K562 (cell line): ENCODE measurements around the gene CWF19L1. TPM values are rescaled to one million over a fixed set of nuclear protein-coding genes. Genes with fewer than 3 reads are reported as not detected.

Experiments
- AFF1 ChIP-seq, 2 experiments: fragments of 450-650 bp; IDR thresholded peaks; 2 replicates each; pipeline ENCODE4 v1.6.1; 2018; ENCODE audit warnings: mild to moderate bottlenecking in 2 of 2, low read depth in 1 of 2; ENCODE audit not compliant: partially characterized antibody in 2 of 2
- ARID4B ChIP-seq: sonication (generic); formaldehyde crosslinking; IDR thresholded peaks from 2 replicates; pipeline ENCODE4 v1.8.0; 2022; ENCODE audit warnings: mild to moderate bottlenecking, missing genetic modification reagents
- BDP1 ChIP-seq: IDR thresholded peaks from 3 replicates; pipeline ENCODE4 v1.6.1; 2011; ENCODE audit not compliant: insufficient read length, insufficient read depth
- HDAC1 ChIP-seq, 2 experiments: fragments of 450-650 bp; IDR thresholded peaks; 2 replicates each; pipeline ENCODE4 v1.6.1; 2016 to 2017; ENCODE audit warnings: inconsistent platforms in 1 of 2, mild to moderate bottlenecking in 1 of 2, moderate library complexity in 1 of 2
- MLLT1 ChIP-seq, 2 experiments: fragments of 450-650 bp; IDR thresholded peaks; 2 replicates each; pipeline ENCODE4 v1.6.1; 2016
- PHF8 ChIP-seq: fragments of 200-600 bp; sonication (generic); IDR thresholded peaks from 2 replicates; pipeline ENCODE4 v1.6.1; 2012; ENCODE audit warnings: mixed run types, mild to moderate bottlenecking, inconsistent platforms, low read length, moderate library complexity, borderline replicate concordance
- POLR2H ChIP-seq: IDR thresholded peaks from 2 replicates; pipeline ENCODE4 v1.6.1; 2016; ENCODE audit warnings: missing genetic modification characterization, low read depth, mild to moderate bottlenecking, control low read depth, missing compliant biosample characterization, moderate library complexity
- SFPQ ChIP-seq: fragments of 200-400 bp; formaldehyde crosslinking; IDR thresholded peaks from 2 replicates; pipeline ENCODE4 v1.6.1; 2017; ENCODE audit warnings: mild to moderate bottlenecking, low read depth, low read length, moderate library complexity
- TEAD4 ChIP-seq, 2 experiments: sonication (generic) in 1 of 2; formaldehyde crosslinking in 1 of 2; IDR thresholded peaks; 2 replicates each; pipeline versions ENCODE4 v1.6.1 to v1.8.0; 2012 to 2022; ENCODE audit warnings: borderline replicate concordance in 1 of 2, inconsistent platforms in 1 of 2, low read length in 1 of 2, mild to moderate bottlenecking in 1 of 2, missing genetic modification reagents in 1 of 2
- ZFX ChIP-seq: sonication (generic); formaldehyde crosslinking; IDR thresholded peaks from 2 replicates; pipeline ENCODE4 v1.8.0; 2022; ENCODE audit warnings: mild to moderate bottlenecking, missing genetic modification reagents, moderate library complexity
- polyA plus RNA-seq, 8 experiments: library from polyadenylated mRNA; depleted of rRNA in 4 of 8; stranded (reverse) in 5 of 8; unstranded in 3 of 8; fragments of >200 nt; fragmentation: Nextera tagmentation in 2 of 8; fragmentation: Illumina TruSeq in 1 of 8; extraction: Ambion mirVana in 2 of 8; extraction: Trizol in 1 of 8; gene quantifications; 2 replicates each; pipeline versions ENCODE4 v1.2.1 to v1.2.3, GENCODE V29; 2011 to 2014; ENCODE audit warnings: inconsistent platforms in 1 of 8, missing spikeins in 1 of 8
- total RNA-seq, 7 experiments: library from RNA; depleted of rRNA in 6 of 7; stranded (reverse); fragments of >200 nt in 6 of 7; fragmentation: Illumina TruSeq in 2 of 7; extraction: Trizol in 2 of 7; gene quantifications; 2 replicates each; pipeline versions ENCODE4 v1.2.1 to v1.2.3, GENCODE V29; 2011 to 2021; ENCODE audit warnings: low replicate concordance in 1 of 7

The CWF19L1 gene
- total and polyA plus RNA-seq, 9 of the 15 experiments (the other 6 are each of a cell fraction or from before 2014, with no cell fraction given) = 19.5 to 49.9 (median 30.9) TPM

GRCh38 chr10:100267239-100268104 is at the start of gene CWF19L1 (continued):
- TF ChIP-seq ARID4B (CRISPR knock-in tag) (peak; percentile 56; the same call in 1 of the 2 replicates), SFPQ (no peak), TEAD4 (IDR thresholded peaks at IDR 0.05; ENCODE audit: low read length) (peak; percentile 46; the same call in 1 of the 2 replicates), TEAD4 (CRISPR knock-in tag; IDR thresholded peaks at IDR 0.05; ENCODE audit: borderline replicate concordance) (no peak), ZFX (CRISPR knock-in tag) (peak; percentile 44; the same call in 1 of the 2 replicates), POLR2H (peak; percentile 78), MLLT1 (IDR thresholded peaks at IDR 0.05) (peak in 1 of 2 experiments; percentile 94; a peak in 2 of 4 replicates), AFF1 (IDR thresholded peaks at IDR 0.05; ENCODE audit: low read depth in 1 of 2, partially characterized antibody in 2 of 2) (peak in 1 of 2 experiments; percentile 39), PHF8 (peak; percentile 89; the same call in 1 of the 2 replicates), HDAC1 (IDR thresholded peaks at IDR 0.05) (peak in 1 of 2 experiments; percentile 74; a peak in 2 of 4 replicates), BDP1 (no peak)
